ENCODE data around the gene SLC35E3.
A peak's percentile ranks its signal among the peaks of the same experiment; 100 is the strongest.

SLC35E3 gene

GRCh38 chr12:68745904-68746571 is at the start of gene SLC35E3:
SLC35E3 (plus strand) TSS chr12:68746176; CDS start chr12:68746378, 202 bp downstream.
- peak; percentile 86 for DNase-seq (ENCODE audit: low read depth)
- peak within 1 kb of the TSS; percentile 86 for H3K4me3 ChIP-seq (replicated peaks; ENCODE audit: low read depth, low read length)
- TF ChIP-seq, protein P1, sequence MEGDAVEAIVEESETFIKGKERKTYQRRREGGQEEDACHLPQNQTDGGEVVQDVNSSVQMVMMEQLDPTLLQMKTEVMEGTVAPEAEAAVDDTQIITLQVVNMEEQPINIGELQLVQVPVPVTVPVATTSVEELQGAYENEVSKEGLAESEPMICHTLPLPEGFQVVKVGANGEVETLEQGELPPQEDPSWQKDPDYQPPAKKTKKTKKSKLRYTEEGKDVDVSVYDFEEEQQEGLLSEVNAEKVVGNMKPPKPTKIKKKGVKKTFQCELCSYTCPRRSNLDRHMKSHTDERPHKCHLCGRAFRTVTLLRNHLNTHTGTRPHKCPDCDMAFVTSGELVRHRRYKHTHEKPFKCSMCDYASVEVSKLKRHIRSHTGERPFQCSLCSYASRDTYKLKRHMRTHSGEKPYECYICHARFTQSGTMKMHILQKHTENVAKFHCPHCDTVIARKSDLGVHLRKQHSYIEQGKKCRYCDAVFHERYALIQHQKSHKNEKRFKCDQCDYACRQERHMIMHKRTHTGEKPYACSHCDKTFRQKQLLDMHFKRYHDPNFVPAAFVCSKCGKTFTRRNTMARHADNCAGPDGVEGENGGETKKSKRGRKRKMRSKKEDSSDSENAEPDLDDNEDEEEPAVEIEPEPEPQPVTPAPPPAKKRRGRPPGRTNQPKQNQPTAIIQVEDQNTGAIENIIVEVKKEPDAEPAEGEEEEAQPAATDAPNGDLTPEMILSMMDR (IDR thresholded peaks at IDR 0.05; ENCODE audit: low read length, missing control alignments): no peak

GRCh38 chr12:68699486-68699885 is 46.5 kb upstream of the SLC35E3 start:
- no peak for DNase-seq (ENCODE audit: low read depth)
- H3K4me3 ChIP-seq (replicated peaks; ENCODE audit: low read depth, low read length): no peak overlapping the region
- TF ChIP-seq, protein P1 (IDR thresholded peaks at IDR 0.05; ENCODE audit: low read length, missing control alignments): no peak

- TF ChIP-seq, protein P1 (IDR thresholded peaks at IDR 0.05; ENCODE audit: low read length, missing control alignments): no peak
- DNase-seq (ENCODE audit: low read depth): no peak
- H3K4me3 ChIP-seq (replicated peaks; ENCODE audit: low read depth, low read length): no peak overlapping the region
These were observed 18.2 kb upstream of the SLC35E3 start for GRCh38 chr12:68727776-68728175.

- DNase-seq (ENCODE audit: low read depth): peak; percentile 32
- TF ChIP-seq, protein P1 (IDR thresholded peaks at IDR 0.05; ENCODE audit: low read length, missing control alignments): no peak
- no peak overlapping the region for H3K4me3 ChIP-seq (replicated peaks; ENCODE audit: low read depth, low read length)
These were observed 12.3 kb upstream of the SLC35E3 start for GRCh38 chr12:68733661-68734071.

- no peak for DNase-seq (ENCODE audit: low read depth)
- no peak overlapping the region for H3K4me3 ChIP-seq (replicated peaks; ENCODE audit: low read depth, low read length)
- TF ChIP-seq, protein P1 (IDR thresholded peaks at IDR 0.05; ENCODE audit: low read length, missing control alignments): no peak
These were observed 6.1 kb upstream of the SLC35E3 start for GRCh38 chr12:68739891-68740290.

DNA sequence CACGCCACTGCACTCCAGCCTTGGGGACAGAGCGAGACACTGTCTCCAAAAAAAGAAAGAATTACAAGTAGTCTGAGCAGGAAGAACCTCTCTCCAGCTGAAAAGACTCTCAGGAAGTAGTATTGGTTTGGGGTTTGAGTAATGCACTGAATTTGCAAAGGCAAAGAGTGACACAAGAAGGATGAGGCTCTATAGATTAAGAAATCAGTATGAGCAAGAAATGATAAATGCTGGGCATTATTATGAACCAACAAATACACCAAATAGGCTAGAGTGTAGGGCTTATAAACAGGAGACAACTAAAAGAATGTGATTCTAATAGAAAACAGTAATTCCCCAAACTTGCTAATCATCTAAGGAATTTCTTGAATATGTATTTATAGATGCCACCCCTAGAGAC is 2.6 kb upstream of the SLC35E3 start:
- TF ChIP-seq, protein P1 (IDR thresholded peaks at IDR 0.05; ENCODE audit: low read length, missing control alignments): no peak
- no peak overlapping the region for H3K4me3 ChIP-seq (replicated peaks; ENCODE audit: low read depth, low read length)
- DNase-seq (ENCODE audit: low read depth): no peak

- H3K4me3 ChIP-seq (replicated peaks; ENCODE audit: low read depth, low read length): peak overlapping the region; percentile 86
- TF ChIP-seq, protein P1 (IDR thresholded peaks at IDR 0.05; ENCODE audit: low read length, missing control alignments): no peak
- DNase-seq (ENCODE audit: low read depth): no peak
These were observed 536 bp upstream of the SLC35E3 start for GRCh38 chr12:68745376-68745903.
